Smooth muscle cell of trachea (primary cell): ENCODE measurements around the gene F10. TPM values are rescaled to one million over a fixed set of nuclear protein-coding genes. Genes with fewer than 3 reads are reported as not detected.

ENCODE experiments used
- total RNA-seq: library from RNA; depleted of rRNA; stranded (reverse); fragments of >200 nt; gene quantifications from 2 replicates; pipeline ENCODE4 v1.2.1, GENCODE V29; 2014

Gene F10
- 9.3 and 33.4 TPM in 2 replicates for total RNA-seq

DNA sequence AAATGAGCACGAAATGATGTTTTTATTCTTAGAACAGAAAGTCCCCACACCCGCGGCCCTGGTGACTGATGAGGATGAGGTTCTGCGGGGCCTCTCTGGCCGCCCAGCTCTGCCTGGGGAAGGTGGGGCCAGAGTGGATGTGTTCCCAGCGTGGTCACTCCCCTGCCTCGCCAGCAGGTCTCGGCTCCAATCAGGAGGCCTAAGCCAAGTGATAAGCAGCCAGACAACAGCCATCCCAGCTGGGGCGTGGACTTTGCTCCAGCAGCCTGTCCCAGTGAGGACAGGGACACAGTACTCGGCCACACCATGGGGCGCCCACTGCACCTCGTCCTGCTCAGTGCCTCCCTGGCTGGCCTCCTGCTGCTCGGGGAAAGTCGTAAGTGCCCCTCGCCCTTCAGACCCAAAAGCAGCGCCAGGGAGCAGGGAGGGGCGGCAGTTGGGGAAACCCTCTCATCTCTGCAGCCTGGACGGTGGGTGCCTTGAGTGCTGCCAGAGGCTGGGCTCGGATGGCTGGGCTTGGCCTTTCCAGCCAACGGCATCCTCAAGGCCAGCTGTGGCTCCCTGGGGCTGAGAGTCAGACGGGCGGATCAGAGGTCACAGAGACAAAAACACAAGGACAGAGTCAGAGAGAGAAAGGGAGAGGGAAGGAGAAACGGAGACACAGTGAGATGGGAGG, at the start of gene F10:
TSS of gene F10 (plus strand) at position 250 of the 676 bp plus-strand sequence. CDS start at position 307, 57 bp downstream.

DNA sequence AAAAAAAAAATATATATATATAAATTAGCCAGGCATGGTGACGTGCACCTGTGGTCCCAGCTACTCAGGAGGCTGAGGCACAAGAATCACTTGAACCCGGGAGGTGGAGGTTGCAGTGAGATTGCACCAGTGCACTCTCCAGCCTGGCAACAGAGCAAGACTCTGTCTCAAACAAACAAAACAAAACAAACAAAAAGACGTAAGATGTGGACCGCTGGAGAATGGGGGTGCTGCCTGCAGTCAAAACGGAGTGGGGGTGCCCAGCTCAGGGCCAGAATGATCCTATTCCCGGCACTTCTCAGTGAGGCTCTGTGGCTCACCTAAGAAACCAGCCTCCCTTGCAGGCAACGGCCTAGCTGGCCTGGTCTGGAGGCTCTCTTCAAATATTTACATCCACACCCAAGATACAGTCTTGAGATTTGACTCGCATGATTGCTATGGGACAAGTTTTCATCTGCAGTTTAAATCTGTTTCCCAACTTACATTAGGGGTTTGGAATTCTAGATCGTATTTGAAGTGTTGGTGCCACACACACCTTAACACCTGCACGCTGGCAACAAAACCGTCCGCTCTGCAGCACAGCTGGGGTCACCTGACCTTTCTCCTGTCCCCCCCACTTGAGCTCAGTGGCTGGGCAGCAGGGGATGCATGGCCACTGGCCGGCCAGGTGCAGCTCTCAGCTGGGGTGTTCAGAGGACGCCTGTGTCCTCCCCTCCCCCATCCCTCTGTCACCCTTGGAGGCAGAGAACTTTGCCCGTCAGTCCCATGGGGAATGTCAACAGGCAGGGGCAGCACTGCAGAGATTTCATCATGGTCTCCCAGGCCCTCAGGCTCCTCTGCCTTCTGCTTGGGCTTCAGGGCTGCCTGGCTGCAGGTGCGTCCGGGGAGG, 17.3 kb upstream of the F10 start, which contains the start of gene F7:
TSS of gene F7 (plus strand) at position 760 of the 889 bp plus-strand sequence. CDS start at position 811, 51 bp downstream.

DNA sequence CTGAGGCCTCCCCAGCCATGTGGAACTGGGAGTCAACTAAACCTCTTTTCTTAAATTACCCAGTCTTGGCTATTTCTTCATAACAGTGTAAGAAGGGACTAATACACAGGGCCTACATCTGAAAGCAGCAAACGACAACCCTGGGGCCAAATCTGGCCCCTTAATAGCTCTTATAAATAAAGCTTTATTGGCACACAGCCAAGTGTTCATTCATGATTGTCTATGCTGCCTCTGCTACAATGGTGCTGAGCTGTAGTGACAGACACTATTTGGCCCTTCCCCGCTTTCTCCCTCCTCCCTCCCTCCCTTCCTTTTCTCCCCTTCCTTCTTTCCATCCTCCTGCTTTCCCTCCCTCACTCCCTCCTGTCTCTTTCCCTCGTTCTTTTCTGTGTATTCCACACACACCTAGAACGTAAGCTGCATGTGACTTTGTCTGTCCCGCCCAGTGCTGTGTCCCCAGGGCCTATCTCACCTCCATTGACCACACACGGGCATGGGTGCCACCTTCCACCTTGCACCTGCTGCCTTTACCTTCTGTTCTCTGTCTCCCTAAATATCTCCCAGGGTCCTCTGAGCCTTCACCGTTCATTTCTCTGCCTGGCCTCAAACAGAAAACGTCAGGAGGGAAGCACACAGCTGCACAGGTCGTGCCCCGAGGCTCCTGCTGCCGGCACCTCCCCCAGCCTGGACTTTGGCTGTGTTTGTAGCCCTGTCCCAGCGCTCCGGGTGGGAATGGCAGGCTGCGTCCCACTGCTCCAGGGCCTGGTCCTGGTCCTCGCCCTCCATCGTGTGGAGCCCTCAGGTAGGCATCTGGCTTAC, 35.5 kb downstream of the F10 start, which contains the start of gene PROZ:
TSS of gene PROZ (plus strand) at position 720 of the 819 bp plus-strand sequence. CDS start at position 733, 13 bp downstream.

Other genes starting within 250 kb of the F10 start
- gene MCF2L, start 153.6 kb upstream of the F10 start, total RNA-seq: 0.15 and 0.33 TPM in 2 replicates
- gene F7, start 17.0 kb upstream of the F10 start, total RNA-seq: under 0.01 TPM in 1 of 2 replicates, not detected in the other
- not detected in 2 replicates for gene PROZ, start 35.8 kb downstream of the F10 start, total RNA-seq
- 90.1 and 99.3 TPM in 2 replicates for gene PCID2, start 85.9 kb downstream of the F10 start, total RNA-seq
- 170 and 190 TPM in 2 replicates for gene CUL4A, start 86.8 kb downstream of the F10 start, total RNA-seq
- 161 and 319 TPM in 2 replicates for gene LAMP1, start 174.4 kb downstream of the F10 start, total RNA-seq
- gene GRTP1, start 241.3 kb downstream of the F10 start, total RNA-seq: 3.8 and 8.7 TPM in 2 replicates